K562 (cell line): Measurements from ENCODE around the gene PUSL1. TPM values are rescaled to one million over a fixed set of nuclear protein-coding genes. Genes with fewer than 3 reads are reported as not detected.

Source experiments
- ATF2 ChIP-seq: sonication (generic); formaldehyde crosslinking; IDR thresholded peaks from 2 replicates; pipeline ENCODE4 v1.8.1; 2022; ENCODE audit warnings: missing genetic modification reagents
- CGGBP1 ChIP-seq: fragments of 250-450 bp; sonication (Bioruptor Pico); IDR thresholded peaks from 2 replicates; pipeline ENCODE4 v1.9.0; 2021; ENCODE audit warnings: mild to moderate bottlenecking
- CHD1 ChIP-seq: fragments of 200-600 bp; sonication (generic); IDR thresholded peaks from one replicate; pipeline ENCODE4 v1.6.1; 2012; ENCODE audit warnings: mild to moderate bottlenecking, moderate library complexity, low read length, inconsistent platforms
- CREM ChIP-seq: IDR thresholded peaks from 2 replicates; pipeline ENCODE4 v1.6.1; 2014; ENCODE audit warnings: antibody characterized with exemption, low read depth
- CTBP1 ChIP-seq: fragments of 450-650 bp; IDR thresholded peaks from 2 replicates; pipeline ENCODE4 v1.6.1; 2016; ENCODE audit warnings: borderline replicate concordance
- CXXC5 ChIP-seq: fragments of 250-450 bp; sonication (Bioruptor Pico); IDR thresholded peaks from 2 replicates; pipeline ENCODE4 v1.8.0; 2022; ENCODE audit warnings: inconsistent platforms, mild to moderate bottlenecking, moderate library complexity
- EGR1 ChIP-seq: fragments of 450-650 bp; conservative IDR thresholded peaks from 2 replicates; pipeline ENCODE4 v1.6.1; 2017; ENCODE audit warnings: mild to moderate bottlenecking
- GTF2F1 ChIP-seq: IDR thresholded peaks from 2 replicates; pipeline ENCODE4 v1.6.1; 2011; ENCODE audit warnings: low read depth, low read length, improper control_type of control experiment
- ILK ChIP-seq: fragments of 450-650 bp; IDR thresholded peaks from 2 replicates; pipeline ENCODE4 v1.6.1; 2016; ENCODE audit warnings: missing genetic modification characterization, low read depth, mild to moderate bottlenecking, missing compliant biosample characterization, moderate library complexity, borderline replicate concordance
- KAT8 ChIP-seq: fragments of 450-650 bp; IDR thresholded peaks from 2 replicates; pipeline ENCODE4 v1.6.1; 2016; ENCODE audit warnings: low read depth, mild to moderate bottlenecking
- KLF16 ChIP-seq: IDR thresholded peaks from 2 replicates; pipeline ENCODE4 v1.6.1; 2016; ENCODE audit warnings: antibody characterized with exemption
- MCM3 ChIP-seq: fragments of 450-650 bp; IDR thresholded peaks from 2 replicates; pipeline ENCODE4 v1.6.1; 2016
- NELFE ChIP-seq: IDR thresholded peaks from 2 replicates; pipeline ENCODE4 v1.6.1; 2011; ENCODE audit warnings: mild to moderate bottlenecking; ENCODE audit not compliant: insufficient read depth, insufficient read length
- NR2C1 ChIP-seq, 2 experiments: fragments of 450-650 bp; IDR thresholded peaks; 2 replicates each; pipeline ENCODE4 v1.6.1; 2017; ENCODE audit warnings: mild to moderate bottlenecking in 2 of 2, antibody characterized with exemption in 1 of 2, inconsistent platforms in 1 of 2, missing compliant biosample characterization in 1 of 2, missing genetic modification characterization in 1 of 2
- NR4A1 ChIP-seq, 2 experiments: fragments of 250-450 bp in 1 of 2; fragments of 450-650 bp in 1 of 2; sonication (Bioruptor Pico) in 1 of 2; IDR thresholded peaks; 2 replicates each; pipeline versions ENCODE4 v1.4.0 to v1.6.1; 2016 to 2020; ENCODE audit warnings: mild to moderate bottlenecking in 2 of 2, missing compliant biosample characterization in 1 of 2, missing genetic modification characterization in 1 of 2, moderate library complexity in 1 of 2
- PTTG1 ChIP-seq: fragments of 450-650 bp; IDR thresholded peaks from 2 replicates; pipeline ENCODE4 v1.6.1; 2016; ENCODE audit warnings: low read depth, mild to moderate bottlenecking, missing genetic modification characterization, missing compliant biosample characterization
- RERE ChIP-seq: sonication (generic); formaldehyde crosslinking; IDR thresholded peaks from 2 replicates; pipeline ENCODE4 v1.8.0; 2023; ENCODE audit warnings: missing genetic modification reagents, mild to moderate bottlenecking, borderline replicate concordance
- SREBF1 ChIP-seq: fragments of 150-350 bp; IDR thresholded peaks from 2 replicates; pipeline ENCODE4 v1.6.1; 2014; ENCODE audit warnings: antibody characterized with exemption, low read depth, low read length, borderline replicate concordance
- TRIM24 ChIP-seq, 2 experiments: fragments of 450-650 bp; IDR thresholded peaks; 2 replicates each; pipeline ENCODE4 v1.6.1; 2016
- ZBTB7A ChIP-seq: IDR thresholded peaks from 2 replicates; pipeline ENCODE4 v1.6.1; 2011; ENCODE audit warnings: low read depth, mild to moderate bottlenecking, low read length, moderate library complexity, borderline replicate concordance; ENCODE audit not compliant: control insufficient read depth
- polyA plus RNA-seq, 8 experiments: library from polyadenylated mRNA; depleted of rRNA in 4 of 8; stranded (reverse) in 5 of 8; unstranded in 3 of 8; fragments of >200 nt; fragmentation: Nextera tagmentation in 2 of 8; fragmentation: Illumina TruSeq in 1 of 8; extraction: Ambion mirVana in 2 of 8; extraction: Trizol in 1 of 8; gene quantifications; 2 replicates each; pipeline versions ENCODE4 v1.2.1 to v1.2.3, GENCODE V29; 2011 to 2014; ENCODE audit warnings: inconsistent platforms in 1 of 8, missing spikeins in 1 of 8
- total RNA-seq, 7 experiments: library from RNA; depleted of rRNA in 6 of 7; stranded (reverse); fragments of >200 nt in 6 of 7; fragmentation: Illumina TruSeq in 2 of 7; extraction: Trizol in 2 of 7; gene quantifications; 2 replicates each; pipeline versions ENCODE4 v1.2.1 to v1.2.3, GENCODE V29; 2011 to 2021; ENCODE audit warnings: low replicate concordance in 1 of 7

The PUSL1 gene
- total and polyA plus RNA-seq, 9 of the 15 experiments (the other 6 are each of a cell fraction or from before 2014, with no cell fraction given) = 0.62 to 86.9 (median 13.6) TPM

- TF ChIP-seq ATF2 (CRISPR knock-in tag) (no peak), ZBTB7A (peak; percentile 41; the same call in 1 of the 2 replicates), NR2C1 (IDR thresholded peaks at IDR 0.05) (no peak), NR2C1 (tag; IDR thresholded peaks at IDR 0.05) (no peak), EGR1 (0 out of 2 replicates have a peak, but pooled peaks have one; percentile 27), MCM3 (no peak), KAT8 (no peak), CHD1 (no peak), NR4A1 (CRISPR knock-in tag; IDR thresholded peaks at IDR 0.05) (no peak), NR4A1 (tag; IDR thresholded peaks at IDR 0.05) (no peak), CGGBP1 (CRISPR knock-in tag) (no peak), GTF2F1 (0 out of 2 replicates have a peak, but pooled peaks have one; percentile 20), CREM (peak; percentile 6; the same call in 1 of the 2 replicates), SREBF1 (no peak), KLF16 (no peak), NELFE (no peak), ILK (tag) (no peak), CTBP1 (no peak), CXXC5 (CRISPR knock-in tag) (peak; percentile 42), RERE (CRISPR knock-in tag) (no peak), TRIM24 (IDR thresholded peaks at IDR 0.05) (no peak), PTTG1 (tag) (no peak)
Measured at GRCh38 chr1:1293263-1294249, 14.8 kb upstream of the PUSL1 start (continued).
